HG03159 (cell line): ENCODE measurements around the gene PRKACA.

Experiments used
- ATAC-seq: cut with Tn5 transposase; IDR thresholded peaks from one replicate; pipeline ENCODE4 v1.9.1; 2021; ENCODE audit warnings: mild to moderate bottlenecking, moderate library complexity; ENCODE audit not compliant: unreplicated experiment

PRKACA gene

GRCh38 chr19:14117668-14118164 is at the start of gene PRKACA:
TSS of gene PRKACA (minus strand) at chr19:14117762. CDS start at chr19:14117547, 215 bp downstream.
- peak; percentile 94 for ATAC-seq

- no peak for ATAC-seq
Measured at GRCh38 chr19:14166999-14167575, 49.5 kb upstream of the PRKACA start.

- no peak for ATAC-seq
Measured at GRCh38 chr19:14165990-14166830, 48.6 kb upstream of the PRKACA start.

- ATAC-seq: no peak
Measured at GRCh38 chr19:14164724-14165493, 47.3 kb upstream of the PRKACA start.

GRCh38 chr19:14164082-14164481 is 46.5 kb upstream of the PRKACA start:
- ATAC-seq: no peak

GRCh38 chr19:14162871-14163297 is 45.3 kb upstream of the PRKACA start:
- no peak for ATAC-seq

- ATAC-seq: no peak
Measured at GRCh38 chr19:14161305-14161704, 43.7 kb upstream of the PRKACA start.

GRCh38 chr19:14160017-14160703 is 42.6 kb upstream of the PRKACA start:
- ATAC-seq: no peak

GRCh38 chr19:14159059-14159458 is 41.5 kb upstream of the PRKACA start:
- ATAC-seq: no peak

GRCh38 chr19:14158276-14159023 is 40.9 kb upstream of the PRKACA start:
- no peak for ATAC-seq

GRCh38 chr19:14156971-14157717 is 39.6 kb upstream of the PRKACA start:
- ATAC-seq: no peak

- no peak for ATAC-seq
Measured at GRCh38 chr19:14156122-14156521, 38.6 kb upstream of the PRKACA start.

GRCh38 chr19:14155371-14155770 is 37.8 kb upstream of the PRKACA start:
- ATAC-seq: no peak

- ATAC-seq: no peak
Measured at GRCh38 chr19:14152713-14153112, 35.2 kb upstream of the PRKACA start.

- ATAC-seq: no peak
Measured at GRCh38 chr19:14150770-14151661, 33.5 kb upstream of the PRKACA start.

- no peak for ATAC-seq
Measured at GRCh38 chr19:14150041-14150769, 32.6 kb upstream of the PRKACA start.

GRCh38 chr19:14149509-14149994 is 32.0 kb upstream of the PRKACA start:
- ATAC-seq: no peak
